NCI-H2227 treated with DMSO at 0.1 percent for 48 hours (cell line): ENCODE data around the gene PREP.
"Not testable (repeated sequence)": the region's sequence is repeated elsewhere in the genome, so short reads cannot be mapped to it uniquely, and the experiment has no call there.

ENCODE experiments used
- DNase-seq: peaks from one replicate; lab custom pipeline; 2025; lab: John Stamatoyannopoulos, UW

PREP gene

GRCh38 chr6:105402939-105403935 is at the start of gene PREP:
Gene PREP (minus strand): TSS chr6:105403082. CDS start chr6:105402891, 191 bp downstream.
- DNase-seq, result peak; percentile 66

DNA sequence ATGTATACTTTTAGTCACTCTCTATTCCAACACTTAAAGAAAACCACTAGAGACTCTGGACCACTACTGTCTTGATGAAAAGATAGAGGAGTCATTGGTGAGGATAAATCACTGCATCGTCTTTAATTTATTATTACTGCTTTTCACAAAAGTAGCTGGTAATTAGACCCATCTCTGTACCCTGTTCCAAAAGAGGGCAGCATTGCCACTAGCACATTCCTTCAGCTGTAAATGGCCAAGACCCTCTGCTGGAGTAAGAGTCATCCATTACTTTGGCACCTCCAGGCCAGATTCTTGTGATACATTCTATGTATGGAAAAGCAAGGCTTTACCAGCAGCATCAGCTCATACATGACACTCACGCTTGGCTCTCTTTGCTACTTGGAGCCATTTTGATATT is 49.5 kb upstream of the PREP start:
- no peak for DNase-seq

- DNase-seq, result no peak
These were observed 47.0 kb upstream of the PREP start for GRCh38 chr6:105449756-105450390.

DNA sequence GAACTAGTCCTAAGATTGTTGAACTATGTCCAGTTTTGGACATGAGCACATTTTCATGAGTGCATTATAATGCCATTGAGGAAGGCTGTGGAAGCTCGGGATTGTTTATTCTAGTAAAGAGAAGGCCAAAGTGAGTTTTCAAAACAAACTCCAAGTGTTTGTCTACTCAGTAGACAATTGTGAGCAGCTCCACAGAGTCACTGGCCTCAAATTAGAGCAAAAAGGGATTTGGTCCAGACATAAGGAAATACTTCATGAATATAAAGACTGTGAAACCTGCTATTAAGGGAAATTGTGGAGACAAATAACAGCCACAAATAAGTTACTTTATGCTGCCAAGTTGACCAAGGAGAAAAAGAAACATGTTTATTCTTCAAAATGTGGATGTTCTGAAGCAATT is 42.6 kb upstream of the PREP start:
- DNase-seq, result no peak

GRCh38 chr6:105443941-105444340 is 41.1 kb upstream of the PREP start:
- DNase-seq, result no peak

- DNase-seq, result no peak
These were observed 39.5 kb upstream of the PREP start for GRCh38 chr6:105442369-105442768.

DNA sequence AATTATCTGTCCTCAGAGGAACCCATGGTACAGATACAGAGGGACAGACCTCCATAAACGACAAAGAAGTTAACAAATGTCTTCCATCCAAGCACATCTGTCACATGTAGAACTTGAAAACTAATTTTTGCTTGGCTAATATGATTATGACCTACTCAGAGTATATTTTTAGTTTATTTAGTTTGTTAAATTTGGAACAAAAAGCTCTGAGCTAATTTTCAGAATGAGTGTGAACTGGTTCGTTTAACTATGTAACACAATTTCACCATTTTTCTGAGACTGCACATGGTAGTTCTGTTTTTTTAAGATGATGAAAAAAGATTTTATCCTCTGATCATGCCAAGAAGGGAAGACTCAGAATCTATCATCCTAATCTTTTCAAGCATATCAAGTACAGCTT is 34.4 kb upstream of the PREP start:
- no peak for DNase-seq

GRCh38 chr6:105433723-105434122 is 30.8 kb upstream of the PREP start:
- DNase-seq, result no peak

DNA sequence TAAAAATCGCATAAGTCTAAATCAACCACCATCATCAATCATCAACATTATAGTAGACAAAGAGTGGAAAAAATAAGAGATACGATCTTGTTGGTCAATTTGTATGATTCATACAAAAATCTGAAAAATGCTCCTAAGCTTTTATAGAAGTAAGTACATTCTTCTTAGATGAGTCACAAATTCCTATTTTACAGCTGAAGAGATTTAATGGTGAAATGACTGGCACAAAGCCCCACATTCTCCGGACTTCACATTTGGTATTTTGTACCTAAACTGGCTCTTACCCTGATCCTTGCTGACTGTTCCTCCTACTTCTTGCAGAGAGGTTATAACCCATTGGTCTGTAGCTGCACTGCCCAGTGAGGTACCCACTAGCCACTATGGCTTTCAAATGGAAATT is 29.9 kb upstream of the PREP start:
- DNase-seq, result no peak

GRCh38 chr6:105431226-105431625 is 28.3 kb upstream of the PREP start:
- peak; percentile 8 for DNase-seq

- no peak for DNase-seq
These were observed 27.8 kb upstream of the PREP start for GRCh38 chr6:105430685-105431084.

DNA sequence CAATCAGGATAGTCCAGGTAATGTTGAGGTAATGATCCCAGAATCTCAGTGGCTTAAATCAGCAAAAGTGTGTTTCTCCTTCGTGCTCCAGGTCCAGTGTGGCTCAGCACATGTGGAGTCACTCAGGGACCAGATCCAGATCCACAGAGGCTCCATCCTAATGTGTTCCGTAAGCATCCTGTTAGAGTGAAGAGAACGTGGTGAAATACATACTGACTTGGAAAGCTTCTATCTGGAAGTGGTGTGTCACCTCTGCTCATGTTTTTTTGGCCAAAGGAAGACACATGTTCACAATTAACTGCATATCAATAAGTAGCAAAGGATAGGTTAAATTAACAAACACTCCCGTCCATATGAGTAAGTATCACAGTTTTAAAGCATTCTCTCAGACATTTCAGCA is 26.8 kb upstream of the PREP start:
- no peak for DNase-seq

GRCh38 chr6:105428342-105428957 is 25.6 kb upstream of the PREP start:
- peak; percentile 36 for DNase-seq

- peak; percentile 10 for DNase-seq
These were observed 21.4 kb upstream of the PREP start for GRCh38 chr6:105424175-105424783.

GRCh38 chr6:105416971-105417370 is 14.1 kb upstream of the PREP start:
- DNase-seq, result not testable (repeated sequence)

GRCh38 chr6:105409734-105410133 is 6.9 kb upstream of the PREP start:
- no peak for DNase-seq

- peak; percentile 19 for DNase-seq
These were observed 568 bp downstream of the PREP start for GRCh38 chr6:105402090-105402938.

GRCh38 chr6:105401247-105402089 is 1.4 kb downstream of the PREP start:
- DNase-seq, result no peak

GRCh38 chr6:105400501-105400900 is 2.4 kb downstream of the PREP start:
- DNase-seq, result no peak

DNA sequence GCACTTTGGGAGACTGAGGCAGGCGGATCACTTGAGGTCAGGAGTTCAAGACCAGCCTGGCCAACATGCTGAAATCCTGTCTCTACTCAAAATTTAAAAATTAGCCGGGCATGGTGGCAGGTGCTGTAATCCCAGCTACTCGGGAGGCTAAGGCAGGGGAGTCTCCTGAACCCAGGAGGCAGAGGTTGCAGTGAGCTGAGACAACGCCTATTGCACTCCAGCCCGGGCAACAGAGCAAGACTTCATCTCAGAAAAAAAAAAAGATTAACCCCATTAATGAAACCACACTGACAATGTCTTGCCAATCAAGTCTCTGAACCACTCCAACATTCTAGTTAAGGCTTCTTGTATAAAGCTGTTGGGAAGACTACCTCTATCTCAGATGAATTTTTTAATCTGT is 4.0 kb downstream of the PREP start:
- DNase-seq, result no peak
